H7 (cell line): Measurements from ENCODE around the gene SH2D2A. TPM values are rescaled to one million over a fixed set of nuclear protein-coding genes. Genes with fewer than 3 reads are reported as not detected.

Experiments used
- DNase-seq: peaks from one replicate; pipeline ENCODE4 v3.0.0; 2012
- H3K27me3 ChIP-seq: 2 replicates; pipeline ENCODE4 v1.6.0; 2011; ENCODE audit warnings: mild to moderate bottlenecking, low read length; ENCODE audit not compliant: control insufficient read depth, insufficient read depth
- H3K36me3 ChIP-seq: replicated peaks from 2 replicates; pipeline ENCODE4 v1.5.1; 2011; ENCODE audit warnings: low read length; ENCODE audit not compliant: control insufficient read depth, insufficient read depth
- H3K4me3 ChIP-seq: 2 replicates; pipeline ENCODE4 v1.5.1; 2011; ENCODE audit warnings: low read depth, mild to moderate bottlenecking, control low read depth, low read length, moderate library complexity; ENCODE audit not compliant: insufficient read depth
- total RNA-seq: library from RNA; depleted of rRNA; stranded (reverse); fragments of >200 nt; shearing (Covaris generic); gene quantifications from 2 replicates; pipeline ENCODE4 v1.2.3, GENCODE V29; 2014; rRNA removed

SH2D2A gene
- total RNA-seq: 4.3 and 8.4 TPM in 2 replicates

DNA sequence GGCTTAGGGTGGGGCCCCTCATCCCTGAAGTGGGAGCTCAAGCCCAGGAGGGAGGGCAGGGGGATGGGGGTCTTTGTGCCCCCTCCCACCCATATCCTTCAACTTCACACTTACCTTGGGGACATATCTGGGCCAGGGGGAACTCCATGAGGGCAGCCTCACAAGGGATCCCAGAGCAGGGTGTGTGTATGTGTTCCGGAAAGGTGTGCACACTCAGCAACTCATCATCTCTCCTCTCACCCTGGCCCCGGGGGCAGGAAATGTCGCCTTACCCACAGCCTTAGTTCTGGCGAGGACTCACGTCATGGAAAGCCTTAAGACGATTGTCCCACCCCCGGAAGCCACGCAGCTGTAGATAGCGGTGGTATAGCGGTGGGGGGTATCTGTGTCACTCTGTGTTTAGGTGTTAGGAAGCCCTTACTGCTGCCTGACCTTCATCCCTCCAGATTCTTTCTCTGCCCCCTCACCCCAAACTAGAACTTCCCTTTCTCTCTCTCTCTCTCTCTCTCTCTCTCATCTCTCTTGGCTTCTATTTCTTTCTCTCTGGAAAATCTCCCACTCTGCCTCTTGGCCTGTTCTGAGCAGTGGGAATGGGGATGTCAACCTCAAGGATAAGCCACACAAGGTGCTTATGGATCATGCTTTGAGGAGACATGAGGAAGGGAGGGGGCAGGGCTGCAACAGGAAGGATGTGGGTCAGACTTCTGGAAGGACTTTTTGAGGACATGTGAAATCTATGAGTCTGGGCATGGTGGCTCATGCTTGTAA is at the start of gene SH2D2A:
Gene SH2D2A (minus strand): TSS at position 288 of the 768 bp plus-strand sequence. CDS start 140 bp downstream, at position 148.
- Histone ChIP-seq H3K4me3 (no peak within 1 kb of the TSS), H3K36me3 (no peaks in the 10 kb centered on the region), H3K27me3 (peaks cover 43% of the 10 kb centered on the region)
- DNase-seq: no peak

DNA sequence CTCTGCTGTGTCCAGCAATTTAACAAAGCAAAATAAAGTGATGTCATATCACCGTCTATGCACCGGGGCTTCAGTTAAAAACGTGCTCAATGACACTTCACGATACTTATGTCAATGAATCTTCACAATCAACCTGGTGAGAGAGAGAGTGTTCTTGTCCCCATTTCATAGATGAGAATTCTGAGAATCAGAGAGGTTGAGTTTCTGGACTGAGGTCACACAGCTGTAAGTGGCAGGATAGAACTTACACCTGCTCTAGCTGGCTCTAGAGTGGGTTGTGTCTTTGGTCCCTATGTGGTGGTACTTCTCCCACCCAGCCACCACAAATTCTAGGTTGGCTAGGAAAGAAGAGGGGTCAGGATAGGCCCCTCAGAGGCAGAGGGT is 49.2 kb upstream of the SH2D2A start:
- Histone ChIP-seq H3K36me3 (no peaks in the 10 kb centered on the region), H3K4me3 (no peak overlapping the region), H3K27me3 (peaks cover 44% of the 10 kb centered on the region)
- DNase-seq: no peak

DNA sequence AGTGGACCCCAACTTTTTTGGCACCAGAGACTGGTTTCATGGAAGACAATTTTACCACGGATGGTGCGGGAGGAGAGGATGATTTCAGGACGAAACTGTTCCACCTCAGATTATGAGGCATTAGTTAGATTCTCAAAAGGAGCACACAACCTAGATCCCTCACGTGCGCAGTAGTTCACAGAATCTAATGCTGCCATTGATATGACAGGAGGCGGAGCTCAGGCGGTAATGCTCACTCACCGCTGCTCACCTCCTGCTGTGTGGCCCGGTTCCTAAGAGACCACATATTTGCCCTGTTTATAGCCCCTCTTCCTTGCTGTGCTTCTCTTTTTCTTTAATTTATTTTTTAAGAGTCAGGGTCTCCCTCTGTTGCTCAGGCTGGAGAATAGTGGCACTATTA is 48.6 kb upstream of the SH2D2A start:
- H3K27me3 ChIP-seq: peaks cover 50% of the 10 kb centered on the region
- H3K36me3 ChIP-seq: no peaks in the 10 kb centered on the region
- DNase-seq: no peak
- H3K4me3 ChIP-seq: no peak overlapping the region

DNA sequence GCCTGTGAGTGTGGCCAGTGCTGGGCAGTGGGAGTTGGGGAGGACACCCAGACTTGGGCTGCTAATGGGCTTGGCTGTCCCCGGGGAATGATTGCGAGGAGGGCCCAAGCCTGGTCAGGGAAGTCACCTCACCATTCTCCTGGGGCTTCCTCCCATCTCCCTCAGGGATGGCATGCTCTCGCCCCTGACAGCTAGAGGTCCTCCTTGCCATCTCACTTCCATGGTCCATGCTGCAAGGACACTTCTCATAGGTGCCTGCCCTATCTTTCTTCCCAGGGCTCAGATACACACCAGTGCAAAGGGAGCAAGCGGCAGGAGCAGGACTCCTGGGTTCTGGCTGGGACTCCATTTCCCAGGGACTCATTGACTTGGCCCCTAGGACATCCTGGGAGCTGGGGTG is 48.1 kb upstream of the SH2D2A start:
- Histone ChIP-seq H3K27me3 (peaks cover 54% of the 10 kb centered on the region), H3K4me3 (no peak overlapping the region), H3K36me3 (no peaks in the 10 kb centered on the region)
- no peak for DNase-seq

DNA sequence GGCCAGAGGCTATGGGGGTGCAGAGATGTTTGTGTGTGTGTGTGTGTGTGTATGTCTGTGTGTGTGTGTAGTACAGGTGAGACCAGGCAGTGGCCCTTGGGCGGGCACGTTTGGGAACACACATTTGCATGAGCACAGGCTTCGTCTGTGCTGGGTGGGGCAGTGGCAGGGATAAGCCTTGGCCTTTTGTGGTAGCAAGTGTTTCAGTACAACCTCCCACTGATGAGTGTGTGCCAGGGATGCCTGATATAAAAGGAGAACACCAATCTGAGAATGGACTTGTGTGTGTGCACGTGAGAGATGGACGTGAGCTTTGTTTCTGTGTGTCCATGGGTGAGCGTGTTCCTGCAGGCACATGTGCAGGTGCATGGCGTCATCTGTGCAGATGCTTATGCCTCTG is 47.0 kb upstream of the SH2D2A start:
- Histone ChIP-seq H3K27me3 (peaks cover 66% of the 10 kb centered on the region), H3K4me3 (no peak overlapping the region), H3K36me3 (no peaks in the 10 kb centered on the region)
- no peak for DNase-seq

DNA sequence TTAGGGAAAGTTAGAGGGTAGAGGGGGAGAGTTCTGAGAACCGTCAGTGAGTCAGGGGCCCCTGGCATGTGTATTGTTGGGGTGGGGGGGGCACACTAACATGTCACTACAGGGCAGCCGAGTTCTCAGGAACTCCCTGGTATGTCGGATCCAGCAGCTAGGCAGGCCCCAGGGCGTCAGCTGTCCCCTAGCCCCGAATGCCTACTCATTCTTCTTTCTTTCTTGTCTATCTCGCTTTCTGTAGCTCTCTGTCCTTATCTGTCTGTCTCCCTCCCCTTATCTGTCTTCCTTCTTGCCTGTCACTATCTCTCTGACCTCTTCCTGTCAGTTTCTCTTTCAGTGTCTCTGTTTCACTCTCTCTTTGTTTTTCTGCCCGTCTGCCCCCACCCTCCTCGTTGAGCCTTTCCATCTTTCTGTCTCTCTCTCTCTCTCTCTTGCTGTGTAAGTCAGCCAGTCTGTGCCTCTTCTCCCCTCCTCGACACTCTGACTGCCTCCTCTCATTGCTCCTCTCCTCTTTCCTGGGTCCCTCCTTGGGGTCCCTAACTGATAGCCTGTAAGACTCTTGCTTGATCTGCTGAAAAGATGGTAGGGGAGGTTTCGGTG is 46.5 kb upstream of the SH2D2A start:
- Histone ChIP-seq H3K36me3 (no peaks in the 10 kb centered on the region), H3K27me3 (peaks cover 71% of the 10 kb centered on the region), H3K4me3 (no peak overlapping the region)
- no peak for DNase-seq

DNA sequence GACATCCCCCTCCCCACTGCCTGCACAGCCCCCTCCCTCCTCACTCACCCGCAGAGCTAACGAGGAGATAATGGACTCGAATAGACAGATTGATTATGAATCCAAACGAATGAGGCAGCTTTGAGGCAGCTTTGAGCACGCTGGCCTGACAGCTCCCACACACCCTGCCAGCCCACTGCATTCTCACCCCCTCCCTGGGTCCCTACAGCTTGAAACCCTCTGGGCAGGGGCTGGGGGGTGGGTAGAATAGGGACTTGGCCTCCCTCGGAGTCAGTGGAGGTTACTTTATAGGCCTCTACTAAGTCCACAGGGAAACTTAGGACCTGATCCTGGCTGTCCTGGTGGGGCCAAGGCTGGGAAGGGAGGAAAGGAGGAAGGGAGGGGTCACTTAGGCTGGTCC is 45.9 kb upstream of the SH2D2A start:
- no peak for DNase-seq
- Histone ChIP-seq H3K36me3 (no peaks in the 10 kb centered on the region), H3K4me3 (no peak overlapping the region), H3K27me3 (peaks cover 76% of the 10 kb centered on the region)

DNA sequence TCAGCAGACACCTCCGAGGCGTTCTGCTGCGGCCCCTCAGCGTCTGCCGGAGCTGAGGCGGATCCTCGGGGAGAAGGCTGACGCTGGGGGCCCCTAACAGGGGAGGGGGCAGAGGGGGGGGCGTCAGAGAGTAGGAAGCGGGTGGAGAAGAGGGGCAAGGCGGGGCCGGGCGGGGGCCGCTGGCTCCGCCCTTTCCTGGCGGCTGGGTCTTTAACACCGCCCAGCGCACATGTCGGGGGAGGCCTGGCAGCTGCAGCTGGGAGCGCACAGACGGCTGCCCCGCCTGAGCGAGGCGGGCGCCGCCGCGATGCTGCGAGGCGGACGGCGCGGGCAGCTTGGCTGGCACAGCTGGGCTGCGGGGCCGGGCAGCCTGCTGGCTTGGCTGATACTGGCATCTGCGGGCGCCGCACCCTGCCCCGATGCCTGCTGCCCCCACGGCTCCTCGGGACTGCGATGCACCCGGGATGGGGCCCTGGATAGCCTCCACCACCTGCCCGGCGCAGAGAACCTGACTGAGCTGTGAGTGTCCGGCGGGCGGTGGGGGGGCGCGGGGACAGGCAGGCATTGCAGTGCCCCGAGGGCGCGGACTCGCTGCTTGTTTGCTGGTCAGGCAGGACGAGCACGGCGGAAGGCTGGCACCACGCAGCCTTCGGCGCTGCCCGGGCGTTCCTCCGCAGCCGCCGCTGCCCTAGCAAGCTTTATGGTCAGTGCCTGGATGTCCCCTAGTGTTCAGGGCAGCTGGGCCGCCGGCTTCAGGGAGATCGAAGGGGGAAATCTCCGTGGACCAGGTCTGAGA is 44.2 kb upstream of the SH2D2A start, which contains the start of gene NTRK1:
Gene NTRK1 (plus strand): TSS at position 238 of the 796 bp plus-strand sequence. CDS start 70 bp downstream, at position 308.
- peaks cover 93% of the 10 kb centered on the region for H3K27me3 ChIP-seq
- DNase-seq: peak; percentile 97
- no peaks in the 10 kb centered on the region for H3K36me3 ChIP-seq
- peak within 1 kb of the TSS; percentile 40 for H3K4me3 ChIP-seq

DNA sequence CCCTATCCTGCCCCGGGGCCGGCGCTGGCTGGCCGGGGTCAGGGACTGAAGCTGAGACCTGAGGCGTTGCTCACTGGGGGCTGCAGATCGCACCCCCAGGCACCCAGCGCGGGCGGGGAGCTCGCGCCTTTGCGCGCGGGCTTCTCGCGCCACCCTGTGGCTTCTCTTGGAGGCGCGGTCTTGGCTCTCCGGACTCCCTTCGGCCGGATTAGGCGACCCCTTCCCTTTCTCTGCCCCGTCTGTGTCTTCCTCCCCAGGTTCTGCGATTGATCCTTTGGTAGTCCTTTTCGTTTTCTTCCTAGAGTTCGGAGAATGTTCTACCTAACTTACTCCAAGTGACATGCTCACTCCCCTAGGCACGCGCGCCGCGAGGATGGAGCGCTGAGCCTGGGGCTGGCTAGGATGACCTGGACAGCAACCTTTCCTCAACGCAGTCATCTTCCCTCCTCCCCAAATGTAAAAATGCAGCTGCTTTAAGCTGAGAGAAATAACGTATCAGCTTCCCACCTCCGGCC is 43.5 kb upstream of the SH2D2A start:
- peak; percentile 94 for DNase-seq
- no peaks in the 10 kb centered on the region for H3K36me3 ChIP-seq
- H3K4me3 ChIP-seq: peak overlapping the region; percentile 40
- H3K27me3 ChIP-seq: peaks cover 88% of the 10 kb centered on the region

DNA sequence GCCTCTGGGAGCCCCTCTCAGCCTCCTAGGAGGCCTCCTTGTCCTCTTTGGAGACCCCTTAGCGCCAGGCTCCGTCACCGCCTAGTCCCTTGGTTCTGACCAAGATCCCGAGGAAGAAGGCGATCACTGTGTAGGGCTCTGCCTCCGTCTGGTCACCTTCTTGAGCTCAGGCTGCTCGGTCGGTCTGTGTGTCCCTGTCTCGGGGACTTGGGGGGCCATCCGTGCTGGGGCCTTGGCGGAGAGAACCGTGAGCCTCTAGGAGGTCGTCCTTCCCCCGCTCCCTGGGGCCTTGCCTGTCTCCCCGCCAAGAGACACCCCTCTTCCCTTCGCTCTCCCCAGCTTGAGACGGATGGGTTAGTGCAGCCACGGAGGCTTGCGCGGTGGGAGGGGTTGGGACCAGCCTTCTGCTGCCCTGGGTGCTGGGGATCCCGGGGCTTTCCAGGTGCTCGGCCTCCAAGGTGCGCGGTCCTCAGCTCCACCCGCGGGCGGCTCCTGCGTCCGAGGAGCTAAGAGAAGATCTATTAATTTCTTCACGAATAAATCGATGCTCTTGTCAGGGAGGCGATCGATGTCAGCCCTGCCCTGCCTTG is 43.0 kb upstream of the SH2D2A start:
- Histone ChIP-seq H3K36me3 (no peaks in the 10 kb centered on the region), H3K4me3 (peak overlapping the region; percentile 40), H3K27me3 (peaks cover 85% of the 10 kb centered on the region)
- peak; percentile 82 for DNase-seq

DNA sequence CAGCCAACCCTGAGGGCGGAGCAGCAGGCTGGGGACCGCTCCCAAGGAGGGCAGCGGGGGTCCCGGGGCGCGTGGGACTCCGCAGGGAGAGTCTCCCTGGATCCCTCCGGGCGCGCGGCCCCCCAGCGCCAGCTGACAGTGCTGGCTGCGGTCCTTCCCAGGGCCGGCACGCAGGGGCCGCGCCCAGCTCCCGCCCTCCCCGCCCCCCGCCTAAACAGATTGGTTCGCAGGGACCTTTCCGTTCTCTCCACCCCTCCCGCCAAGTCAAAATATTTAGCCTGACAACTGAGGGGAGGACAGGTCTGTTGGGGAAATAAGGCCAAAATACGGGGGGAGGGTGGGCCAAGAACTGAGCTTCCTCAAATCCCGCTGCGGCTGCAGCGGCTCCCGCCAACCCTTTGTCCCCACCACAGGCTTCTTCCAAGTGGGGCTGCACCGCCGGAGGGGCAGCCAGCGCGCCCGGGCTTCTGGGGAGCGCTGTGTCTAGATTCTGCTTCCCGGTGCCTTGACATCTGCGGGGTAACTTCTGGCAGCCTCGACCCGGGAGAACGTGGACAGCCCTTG is 42.4 kb upstream of the SH2D2A start, which contains the start of gene INSRR:
Gene INSRR (minus strand): TSS at position 159 of the 564 bp plus-strand sequence. CDS start 496 bp downstream, outside the sequence.
- DNase-seq: peak; percentile 90
- H3K4me3 ChIP-seq: peak within 1 kb of the TSS; percentile 40
- peaks cover 87% of the 10 kb centered on the region for H3K27me3 ChIP-seq
- no peaks in the 10 kb centered on the region for H3K36me3 ChIP-seq

DNA sequence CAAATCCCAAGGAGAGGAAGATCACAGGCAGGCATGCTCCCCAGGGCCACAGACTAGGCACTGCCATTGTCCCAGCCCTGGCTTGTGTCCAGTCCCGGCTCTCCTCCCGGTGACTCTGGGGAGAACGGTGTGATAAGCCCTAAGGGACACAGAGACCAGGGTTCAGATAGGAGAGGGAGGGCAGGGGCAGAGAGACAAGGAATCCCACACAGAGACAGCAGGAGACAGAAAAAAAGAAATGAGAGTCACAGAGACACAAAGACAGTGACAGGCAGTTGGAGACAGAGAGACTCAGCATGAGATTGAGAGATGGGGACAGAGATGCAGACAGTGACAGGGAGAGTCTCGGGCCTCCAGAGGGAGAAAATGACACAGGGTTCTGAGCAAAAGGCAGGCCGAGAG is 41.9 kb upstream of the SH2D2A start:
- Histone ChIP-seq H3K36me3 (no peaks in the 10 kb centered on the region), H3K4me3 (0 out of 2 replicates have a peak overlapping the region, but pooled peaks have one; percentile 1), H3K27me3 (peaks cover 87% of the 10 kb centered on the region)
- DNase-seq: no peak

DNA sequence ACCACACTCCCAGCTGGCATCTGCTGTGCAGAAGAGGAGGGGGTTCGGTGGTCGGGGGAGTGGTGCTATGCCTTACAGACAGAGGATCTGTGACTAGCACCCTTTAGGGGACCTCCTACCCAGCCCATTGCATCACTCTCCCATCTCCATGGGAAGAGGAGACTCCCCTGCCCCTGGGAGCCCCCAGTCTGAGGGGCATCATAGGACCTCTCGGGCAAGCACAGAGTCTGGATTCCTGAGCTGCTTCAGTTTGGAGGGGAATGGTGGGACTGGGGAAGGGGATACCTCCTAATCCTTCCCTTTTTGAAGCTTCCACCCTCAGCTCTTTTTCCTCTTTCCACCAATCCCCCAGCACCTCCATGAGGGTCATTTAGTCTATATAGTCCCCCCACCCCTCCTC is 40.9 kb upstream of the SH2D2A start:
- DNase-seq: no peak
- peaks cover 84% of the 10 kb centered on the region for H3K27me3 ChIP-seq
- no peak overlapping the region for H3K4me3 ChIP-seq
- no peaks in the 10 kb centered on the region for H3K36me3 ChIP-seq

DNA sequence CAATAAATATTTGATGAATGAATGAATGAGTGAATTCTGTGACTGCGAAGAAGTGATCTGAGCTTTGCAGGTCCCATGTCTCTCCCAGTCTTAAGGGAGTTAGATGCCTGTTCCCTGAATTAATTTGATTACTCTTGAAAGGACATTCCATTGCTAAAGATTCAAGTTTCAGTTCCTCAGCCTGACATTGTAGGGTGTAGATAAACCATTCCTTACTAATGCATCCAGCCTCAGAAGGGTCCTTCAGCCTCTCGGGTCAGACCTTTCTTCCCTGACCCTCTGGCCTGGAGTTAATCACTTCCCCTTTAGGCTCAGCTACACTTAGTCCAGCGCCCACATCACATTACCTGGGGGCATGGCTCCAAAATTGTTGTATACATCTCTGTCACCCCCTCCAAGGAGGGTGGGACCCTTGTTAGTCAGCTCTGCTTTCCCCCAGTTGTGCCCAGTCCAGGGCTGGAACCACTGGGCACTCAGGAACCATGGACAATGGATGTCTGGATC is 39.7 kb upstream of the SH2D2A start:
- no peak for DNase-seq
- Histone ChIP-seq H3K27me3 (peaks cover 80% of the 10 kb centered on the region), H3K4me3 (no peak overlapping the region), H3K36me3 (no peaks in the 10 kb centered on the region)
